ENCODE measurements around the gene DIP2C. TPM values are rescaled to one million over a fixed set of nuclear protein-coding genes. Genes with fewer than 3 reads are reported as not detected.

Gene DIP2C
- total and polyA plus RNA-seq, 8 donors = 2.4 to 40.1 (median 21.0) TPM

- Histone ChIP-seq H3K4me1 (peaks cover 0 to 7% (median 0%) of the 10 kb centered on the region in 4 donors), H3K27ac (no peak overlapping the region), H3K4me3 (no peak overlapping the region), H3K27me3 (no peaks in the 10 kb centered on the region), H3K36me3 (peaks cover 10 to 94% (median 83%) of the 10 kb centered on the region in 4 donors), H3K9me3 (no peaks in the 10 kb centered on the region)
- 97 to 99% (median 98%) methylated on average over 4 of the region's 4 CpGs for WGBS, 5 donors
- no peak for TF ChIP-seq POLR2AphosphoS5 (IDR thresholded peaks at IDR 0.05)
- TF ChIP-seq CTCF (IDR thresholded peaks at IDR 0.05) = no peak
- TF ChIP-seq EP300 (IDR thresholded peaks at IDR 0.05) = no peak
- TF ChIP-seq POLR2A (IDR thresholded peaks at IDR 0.05) = no peak
- DNase-seq = no peak
- intact Hi-C loops (cut with DNase I; ENCODE audit: low total_unique reads) = no loop called here
These were observed 401.7 kb downstream of the DIP2C start for GRCh38 chr10:287814-288213.

GRCh38 chr10:287026-287709, 402.3 kb downstream of the DIP2C start:
- H3K9me3 ChIP-seq = no peaks in the 10 kb centered on the region
- no peak for DNase-seq
- intact Hi-C loops (cut with DNase I; ENCODE audit: low total_unique reads) = no loop called here
- peaks cover 16 to 94% (median 85%) of the 10 kb centered on the region in 4 donors for H3K36me3 ChIP-seq
- H3K27me3 ChIP-seq = no peaks in the 10 kb centered on the region
- WGBS, 5 donors = 64 to 79% (median 75%) methylated on average over 4 of the region's 4 CpGs
- H3K4me3 ChIP-seq = no peak overlapping the region
- H3K27ac ChIP-seq = no peak overlapping the region
- TF ChIP-seq POLR2AphosphoS5 (IDR thresholded peaks at IDR 0.05) (no peak), CTCF (IDR thresholded peaks at IDR 0.05) (no peak), EP300 (IDR thresholded peaks at IDR 0.05) (no peak), POLR2A (IDR thresholded peaks at IDR 0.05) (no peak)
- peaks cover 0 to 7% (median 0%) of the 10 kb centered on the region in 4 donors for H3K4me1 ChIP-seq

GRCh38 chr10:285216-285615, 404.3 kb downstream of the DIP2C start:
- Histone ChIP-seq H3K4me3 (no peak overlapping the region), H3K27ac (no peak overlapping the region), H3K36me3 (peaks cover 20 to 94% (median 89%) of the 10 kb centered on the region in 4 donors), H3K9me3 (no peaks in the 10 kb centered on the region), H3K27me3 (no peaks in the 10 kb centered on the region), H3K4me1 (peaks cover 0 to 7% (median 0%) of the 10 kb centered on the region in 4 donors)
- intact Hi-C loops (cut with DNase I; ENCODE audit: low total_unique reads) = no loop called here
- 83 to 87% (median 86%) methylated on average over 15 of the region's 15 CpGs for WGBS, 5 donors
- DNase-seq = no peak
- TF ChIP-seq POLR2AphosphoS5 (IDR thresholded peaks at IDR 0.05) = no peak
- no peak for TF ChIP-seq CTCF (IDR thresholded peaks at IDR 0.05)
- TF ChIP-seq POLR2A (IDR thresholded peaks at IDR 0.05) = no peak
- no peak for TF ChIP-seq EP300 (IDR thresholded peaks at IDR 0.05)

- H3K27ac ChIP-seq = no peak overlapping the region
- no peak overlapping the region for H3K4me3 ChIP-seq
- no peaks in the 10 kb centered on the region for H3K9me3 ChIP-seq
- no peaks in the 10 kb centered on the region for H3K27me3 ChIP-seq
- peaks cover 0 to 7% (median 0%) of the 10 kb centered on the region in 4 donors for H3K4me1 ChIP-seq
- 77 to 87% (median 83%) methylated on average over 7 of the region's 7 CpGs for WGBS, 5 donors
- intact Hi-C loops (cut with DNase I; ENCODE audit: low total_unique reads) = no loop called here
- H3K36me3 ChIP-seq = peaks cover 21 to 95% (median 91%) of the 10 kb centered on the region in 4 donors
- no peak for DNase-seq
- TF ChIP-seq POLR2A (IDR thresholded peaks at IDR 0.05) (no peak), POLR2AphosphoS5 (IDR thresholded peaks at IDR 0.05) (no peak)
These were observed 405.5 kb downstream of the DIP2C start for GRCh38 chr10:283916-284356.

GRCh38 chr10:283140-283479, 406.4 kb downstream of the DIP2C start:
- Histone ChIP-seq H3K9me3 (no peaks in the 10 kb centered on the region), H3K4me1 (peaks cover 0 to 7% (median 0%) of the 10 kb centered on the region in 4 donors), H3K36me3 (peaks cover 21 to 95% (median 92%) of the 10 kb centered on the region in 4 donors), H3K27me3 (no peaks in the 10 kb centered on the region), H3K4me3 (no peak overlapping the region), H3K27ac (no peak overlapping the region)
- intact Hi-C loops (cut with DNase I; ENCODE audit: low total_unique reads) = no loop called here
- no peak for DNase-seq
- TF ChIP-seq POLR2A (IDR thresholded peaks at IDR 0.05) (no peak), EP300 (IDR thresholded peaks at IDR 0.05) (no peak), CTCF (IDR thresholded peaks at IDR 0.05) (no peak), POLR2AphosphoS5 (IDR thresholded peaks at IDR 0.05) (no peak)
- 88 to 97% (median 94%) methylated on average over 6 to 8 of the region's 8 CpGs for WGBS, 5 donors

Measured in stomach (tissue), 9 donors.